ENCODE results near the gene PDZD7.
A peak's percentile ranks its signal among the peaks of the same experiment; 100 is the strongest.

PDZD7 gene

GRCh38 chr10:101071267-101071884, 40.4 kb upstream of the PDZD7 start:
- TF ChIP-seq CTCF (IDR thresholded peaks at IDR 0.05; ENCODE audit: extremely low read depth, missing control alignments): no peak
- no peak for DNase-seq (ENCODE audit: low spot score)

GRCh38 chr10:101070098-101070497, 39.2 kb upstream of the PDZD7 start:
- DNase-seq (ENCODE audit: low spot score): no peak
- no peak for TF ChIP-seq CTCF (IDR thresholded peaks at IDR 0.05; ENCODE audit: extremely low read depth, missing control alignments)

- DNase-seq (ENCODE audit: low spot score): no peak
- no peak for TF ChIP-seq CTCF (IDR thresholded peaks at IDR 0.05; ENCODE audit: extremely low read depth, missing control alignments)
Observed at GRCh38 chr10:101069441-101069840, 38.5 kb upstream of the PDZD7 start.

- DNase-seq (ENCODE audit: low spot score): peak; percentile 83
- peak; percentile 77 for TF ChIP-seq CTCF (IDR thresholded peaks at IDR 0.05; ENCODE audit: extremely low read depth, missing control alignments)
Observed at GRCh38 chr10:101067356-101068083, 36.6 kb upstream of the PDZD7 start.

- no peak for TF ChIP-seq CTCF (IDR thresholded peaks at IDR 0.05; ENCODE audit: extremely low read depth, missing control alignments)
- DNase-seq (ENCODE audit: low spot score): no peak
Observed at GRCh38 chr10:101066896-101067355, 36.0 kb upstream of the PDZD7 start.

GRCh38 chr10:101066146-101066895, 35.4 kb upstream of the PDZD7 start:
- peak; percentile 78 for DNase-seq (ENCODE audit: low spot score)
- TF ChIP-seq CTCF (IDR thresholded peaks at IDR 0.05; ENCODE audit: extremely low read depth, missing control alignments): peak; percentile 54

All from GM20000 (cell line).